HTERT RPE-1 (cell line): Measurements from ENCODE around the gene ZSCAN4.

ENCODE experiments used
- in situ Hi-C: fragments of 300-500 bp; cut with MboI; formaldehyde crosslinking; loops from 4 replicates; pipeline ENCODE4 v1.14.3; 2020; ENCODE audit warnings: low sequenced_read_pairs

The ZSCAN4 gene, protein sequence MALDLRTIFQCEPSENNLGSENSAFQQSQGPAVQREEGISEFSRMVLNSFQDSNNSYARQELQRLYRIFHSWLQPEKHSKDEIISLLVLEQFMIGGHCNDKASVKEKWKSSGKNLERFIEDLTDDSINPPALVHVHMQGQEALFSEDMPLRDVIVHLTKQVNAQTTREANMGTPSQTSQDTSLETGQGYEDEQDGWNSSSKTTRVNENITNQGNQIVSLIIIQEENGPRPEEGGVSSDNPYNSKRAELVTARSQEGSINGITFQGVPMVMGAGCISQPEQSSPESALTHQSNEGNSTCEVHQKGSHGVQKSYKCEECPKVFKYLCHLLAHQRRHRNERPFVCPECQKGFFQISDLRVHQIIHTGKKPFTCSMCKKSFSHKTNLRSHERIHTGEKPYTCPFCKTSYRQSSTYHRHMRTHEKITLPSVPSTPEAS

GRCh38 chr19:57668635-57669034 lies at the start of gene ZSCAN4:
Gene ZSCAN4 (plus strand): TSS chr19:57668935. CDS start chr19:57676146, 7,211 bp downstream.
- in situ Hi-C loops = no loop called here

DNA sequence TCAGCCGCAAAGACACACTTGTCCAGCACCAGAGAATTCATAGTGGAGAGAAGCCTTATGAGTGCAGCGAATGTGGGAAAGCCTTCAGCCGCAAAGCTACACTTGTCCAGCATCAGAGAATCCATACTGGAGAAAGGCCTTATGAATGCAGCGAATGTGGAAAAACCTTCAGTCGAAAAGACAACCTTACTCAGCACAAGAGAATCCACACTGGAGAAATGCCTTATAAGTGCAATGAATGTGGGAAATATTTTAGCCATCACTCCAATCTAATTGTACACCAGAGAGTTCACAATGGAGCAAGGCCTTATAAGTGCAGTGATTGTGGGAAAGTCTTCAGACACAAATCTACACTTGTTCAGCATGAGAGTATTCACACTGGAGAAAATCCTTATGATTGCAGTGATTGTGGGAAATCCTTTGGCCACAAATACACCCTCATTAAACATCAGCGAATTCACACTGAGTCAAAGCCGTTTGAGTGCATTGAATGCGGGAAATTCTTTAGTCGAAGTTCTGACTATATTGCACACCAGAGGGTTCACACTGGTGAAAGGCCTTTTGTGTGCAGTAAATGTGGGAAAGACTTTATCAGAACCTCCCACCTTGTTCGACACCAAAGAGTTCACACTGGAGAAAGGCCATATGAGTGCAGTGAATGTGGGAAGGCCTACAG lies 47.9 kb upstream of the ZSCAN4 start:
- in situ Hi-C loops = no loop called here

DNA sequence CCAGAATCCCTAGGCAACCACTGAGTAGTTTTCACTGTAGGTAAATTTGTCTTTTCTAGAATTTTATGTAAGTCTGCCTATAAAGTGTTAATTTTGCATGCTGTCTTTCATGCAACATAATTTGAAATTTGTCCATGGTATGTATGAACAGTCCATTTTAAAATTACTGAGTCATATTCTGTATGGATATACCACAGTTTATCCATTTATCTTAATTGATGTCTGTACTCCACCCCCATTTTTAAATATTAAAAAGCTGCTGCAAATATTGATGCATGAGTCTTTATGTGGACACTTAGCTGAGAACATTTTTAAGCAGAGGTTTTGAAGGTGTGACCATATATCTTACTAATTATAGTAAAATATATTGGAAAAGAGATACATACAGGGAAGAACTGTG lies 45.6 kb upstream of the ZSCAN4 start:
- in situ Hi-C loops = no loop called here

- in situ Hi-C loops = no loop called here
Observed at GRCh38 chr19:57632987-57633831, 35.5 kb upstream of the ZSCAN4 start, which contains the start of gene ZNF211. Gene ZNF211 (plus strand): TSS chr19:57633168. CDS start chr19:57633347, 179 bp downstream.

GRCh38 chr19:57633832-57634131 lies 35.0 kb upstream of the ZSCAN4 start:
- in situ Hi-C loops = no loop called here

GRCh38 chr19:57637379-57637778 lies 31.4 kb upstream of the ZSCAN4 start:
- in situ Hi-C loops = no loop called here

GRCh38 chr19:57641715-57642234 lies 27.0 kb upstream of the ZSCAN4 start:
- in situ Hi-C loops = no loop called here

GRCh38 chr19:57642396-57643046 lies 26.2 kb upstream of the ZSCAN4 start:
- in situ Hi-C loops = no loop called here

GRCh38 chr19:57643734-57644133 lies 25.0 kb upstream of the ZSCAN4 start:
- in situ Hi-C loops = no loop called here

DNA sequence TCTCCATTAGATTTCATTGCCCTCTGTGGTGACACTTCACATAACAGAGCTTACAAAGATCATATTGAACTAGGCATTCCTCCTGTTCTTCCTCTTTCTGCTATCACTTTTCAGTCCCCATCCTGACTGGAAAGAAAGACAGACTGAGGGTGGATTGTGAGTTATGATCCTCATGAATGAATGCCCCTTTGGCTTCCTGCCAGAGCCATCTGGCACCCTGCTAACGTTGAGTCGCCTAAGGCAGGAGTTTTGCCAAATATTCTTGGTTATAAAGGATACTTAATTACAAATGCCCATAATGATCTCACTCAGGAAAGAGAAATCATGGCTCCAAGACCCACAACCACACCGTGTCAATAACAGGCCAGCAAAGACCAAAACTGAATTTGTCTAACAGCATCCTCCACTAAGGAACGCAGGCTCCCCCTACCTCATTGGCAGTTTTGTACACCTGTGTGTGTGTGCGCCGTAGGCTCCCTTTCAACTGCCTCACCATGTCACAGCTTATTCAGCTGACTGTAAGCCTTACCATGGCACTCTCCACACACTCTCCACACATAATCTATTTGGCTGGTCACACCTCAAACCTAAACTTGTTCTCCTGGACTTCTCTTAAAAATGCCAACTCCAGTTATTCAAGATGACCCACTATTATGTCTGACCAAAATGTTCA lies 20.3 kb upstream of the ZSCAN4 start:
- in situ Hi-C loops = no loop called here

DNA sequence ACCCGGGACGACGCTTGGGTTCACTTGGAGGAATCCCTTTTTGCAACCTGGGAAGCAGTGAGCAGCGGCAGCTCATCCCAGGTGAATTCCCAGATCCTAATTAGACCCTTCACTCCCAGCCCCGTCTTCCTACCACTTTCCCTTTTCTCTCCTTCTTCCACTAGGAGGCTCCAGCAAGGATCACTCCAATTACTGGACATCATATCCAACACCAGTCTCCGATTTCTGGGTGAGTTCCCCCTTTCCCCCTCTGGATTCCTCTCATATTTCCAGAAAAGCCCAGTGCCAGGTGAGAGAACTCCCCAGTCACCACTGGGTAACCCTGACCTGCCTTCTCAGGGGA lies 17.1 kb upstream of the ZSCAN4 start:
- in situ Hi-C loops = no loop called here

- in situ Hi-C loops = no loop called here
Observed at GRCh38 chr19:57653689-57654088, 15.0 kb upstream of the ZSCAN4 start.

DNA sequence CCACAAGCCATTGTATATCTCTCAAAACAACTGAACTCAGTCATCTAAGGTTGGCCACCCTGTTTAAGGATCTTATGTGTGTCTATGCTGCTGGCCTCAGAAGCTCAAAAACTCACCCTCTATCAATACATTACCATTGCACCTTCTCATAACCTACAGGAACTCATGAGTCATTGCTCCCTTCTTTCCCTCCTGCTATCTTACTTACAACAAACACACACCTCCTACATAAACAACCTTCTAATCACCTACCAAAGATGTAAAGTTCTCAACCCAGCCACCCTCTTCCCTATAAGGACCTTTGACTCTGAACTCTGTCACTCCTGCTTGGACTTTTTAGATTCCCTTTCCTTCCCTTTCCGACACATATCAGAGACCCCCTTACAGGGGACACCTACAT lies 13.3 kb upstream of the ZSCAN4 start:
- in situ Hi-C loops = no loop called here

DNA sequence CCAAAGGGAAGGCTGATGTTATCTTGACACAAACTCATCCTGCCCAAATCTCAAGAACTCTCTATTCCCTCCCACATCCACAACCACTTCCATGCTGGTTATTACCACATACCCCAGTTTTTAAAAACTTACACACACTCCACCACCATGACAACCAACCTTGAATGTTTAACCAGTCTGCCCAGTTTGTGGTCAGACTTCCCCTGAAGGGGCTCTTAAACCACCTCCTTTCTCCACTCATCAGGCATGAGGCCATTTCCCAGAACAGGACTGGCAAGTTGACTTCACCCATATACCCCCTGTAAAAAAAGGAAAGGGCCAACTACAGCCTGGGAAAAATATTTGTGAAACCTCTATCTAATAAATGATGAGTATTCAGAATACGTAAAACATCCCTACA lies 12.4 kb upstream of the ZSCAN4 start:
- in situ Hi-C loops = no loop called here

GRCh38 chr19:57664269-57665127 lies 4.2 kb upstream of the ZSCAN4 start:
- in situ Hi-C loops = no loop called here

DNA sequence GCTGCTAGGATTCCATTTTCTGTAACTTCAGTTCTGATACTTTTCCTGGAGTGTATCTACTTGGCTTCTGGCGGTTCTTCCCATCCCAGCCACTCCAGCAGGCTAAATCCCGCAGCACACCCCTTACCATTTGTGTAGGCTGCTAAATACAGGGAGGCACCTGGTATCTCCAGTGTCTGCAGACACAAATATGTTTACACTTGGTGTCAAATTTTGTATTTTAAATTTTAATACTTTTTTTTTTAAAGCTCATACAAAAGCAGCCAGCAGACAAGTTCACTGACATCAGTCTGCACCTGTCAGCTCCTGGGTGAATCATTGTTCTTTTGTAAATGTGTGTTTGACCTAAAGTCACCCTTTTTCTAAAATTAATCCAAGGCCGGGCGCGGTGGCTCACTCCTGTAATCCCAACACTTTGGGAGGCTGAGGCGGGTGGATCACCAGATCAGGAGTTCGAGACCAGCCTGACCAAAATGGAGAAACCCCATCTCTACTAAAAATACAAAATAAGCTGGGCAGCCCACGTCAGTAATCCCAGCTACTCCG lies 3.4 kb upstream of the ZSCAN4 start:
- in situ Hi-C loops = no loop called here

GRCh38 chr19:57667228-57667627 lies 1.5 kb upstream of the ZSCAN4 start:
- in situ Hi-C loops = no loop called here

DNA sequence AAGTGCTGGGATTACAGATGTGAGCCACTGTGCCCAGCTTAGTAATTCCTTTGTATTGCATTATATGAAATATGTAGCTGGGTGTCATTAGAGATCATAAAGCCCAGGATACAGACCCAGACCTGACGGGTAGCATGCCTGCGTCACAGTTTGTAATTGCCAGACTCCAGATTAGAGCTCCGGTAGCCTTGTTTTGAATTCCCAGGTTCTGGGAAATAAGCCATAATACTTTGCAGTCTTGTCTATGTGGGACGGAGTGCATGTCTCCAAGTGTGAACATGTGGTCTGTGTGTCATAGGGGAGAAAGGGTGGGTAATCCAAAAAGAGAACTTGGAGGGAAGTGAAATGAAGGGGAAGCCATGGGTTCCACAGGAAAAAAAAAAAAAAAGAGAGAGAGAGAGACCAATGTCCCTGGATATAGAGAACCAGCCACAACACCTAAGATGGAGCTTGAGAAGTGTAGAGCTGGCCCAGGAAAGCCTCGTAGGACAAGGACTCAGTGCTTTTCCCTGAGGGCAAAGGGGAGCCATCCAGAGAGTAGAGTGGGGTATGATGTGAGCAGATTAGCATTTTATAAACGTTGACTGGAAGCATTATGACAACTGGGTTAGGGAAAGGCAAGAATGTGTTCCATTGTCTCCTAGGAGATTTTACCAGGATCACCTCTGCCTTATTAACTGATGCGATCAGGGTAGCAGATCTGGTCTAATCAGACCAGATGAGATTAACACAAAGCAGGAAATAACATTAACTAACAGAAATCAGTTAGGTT lies 2.6 kb downstream of the ZSCAN4 start:
- in situ Hi-C loops = no loop called here
